HG03460 (cell line): Measurements from ENCODE around the gene MFSD6L.

Experiments used
- ATAC-seq: cut with Tn5 transposase; IDR thresholded peaks from one replicate; pipeline ENCODE4 v1.9.1; 2021; ENCODE audit not compliant: unreplicated experiment

Gene MFSD6L

GRCh38 chr17:8747742-8748141 lies 51.4 kb downstream of the MFSD6L start:
- no peak for ATAC-seq
